Thoracic aorta (tissue), 2 donors: Measurements from ENCODE around the gene ATP9A. TPM values are rescaled to one million over a fixed set of nuclear protein-coding genes. Genes with fewer than 3 reads are reported as not detected.

ENCODE experiments used
- ATAC-seq: fragments of 150-250 bp; one replicate; pipeline ENCODE4 v1.8.0; 2017; ENCODE audit warnings: low read depth; ENCODE audit not compliant: insufficient number of reproducible peaks, low FRiP score
- DNase-seq: peaks from one replicate; pipeline ENCODE4 v3.0.0-alpha.2; 2020; ENCODE audit warnings: low spot score
- H3K27ac ChIP-seq, 2 donors: fragments of 200-600 bp; sonication (generic); 1 replicate in 1 of 2; 2 replicates in 1 of 2; pipeline ENCODE4 v1.5.1; 2016; ENCODE audit warnings: mild to moderate bottlenecking in 2 of 2, moderate library complexity in 2 of 2
- H3K27me3 ChIP-seq: fragments of 200-600 bp; sonication (generic); replicated peaks from 2 replicates; pipeline ENCODE4 v1.6.0; 2016; ENCODE audit warnings: mild to moderate bottlenecking; ENCODE audit not compliant: insufficient read depth
- H3K36me3 ChIP-seq: fragments of 200-600 bp; sonication (generic); one replicate; pipeline ENCODE4 v1.5.1; 2016
- H3K4me1 ChIP-seq, 2 donors: fragments of 200-600 bp; sonication (generic); 1 replicate in 1 of 2; 2 replicates in 1 of 2; pipeline versions ENCODE4 v1.5.1 to v1.6.0; 2016; ENCODE audit warnings: low read depth in 2 of 2, mild to moderate bottlenecking in 1 of 2; ENCODE audit not compliant: control insufficient read depth in 1 of 2
- H3K4me3 ChIP-seq: fragments of 200-600 bp; sonication (generic); 2 replicates; pipeline ENCODE4 v1.5.1; 2016; ENCODE audit warnings: mild to moderate bottlenecking
- H3K9me3 ChIP-seq: fragments of 200-600 bp; sonication (generic); 2 replicates; pipeline ENCODE4 v1.5.1; 2016
- total RNA-seq, 2 donors: library from RNA; depleted of rRNA; stranded (reverse); fragments of >200 nt; gene quantifications; one replicate each; pipeline versions ENCODE4 v1.1.0 to v1.2.3, GENCODE V29; 2016
- TF ChIP-seq, protein P1 (sequence below): fragments of 200-600 bp; sonication (generic); IDR thresholded peaks from one replicate; pipeline ENCODE4 v1.5.1; 2019; ENCODE audit warnings: antibody characterized with exemption

ATP9A gene
- total RNA-seq, 2 donors from 2014 or later = 54.4 TPM

DNA sequence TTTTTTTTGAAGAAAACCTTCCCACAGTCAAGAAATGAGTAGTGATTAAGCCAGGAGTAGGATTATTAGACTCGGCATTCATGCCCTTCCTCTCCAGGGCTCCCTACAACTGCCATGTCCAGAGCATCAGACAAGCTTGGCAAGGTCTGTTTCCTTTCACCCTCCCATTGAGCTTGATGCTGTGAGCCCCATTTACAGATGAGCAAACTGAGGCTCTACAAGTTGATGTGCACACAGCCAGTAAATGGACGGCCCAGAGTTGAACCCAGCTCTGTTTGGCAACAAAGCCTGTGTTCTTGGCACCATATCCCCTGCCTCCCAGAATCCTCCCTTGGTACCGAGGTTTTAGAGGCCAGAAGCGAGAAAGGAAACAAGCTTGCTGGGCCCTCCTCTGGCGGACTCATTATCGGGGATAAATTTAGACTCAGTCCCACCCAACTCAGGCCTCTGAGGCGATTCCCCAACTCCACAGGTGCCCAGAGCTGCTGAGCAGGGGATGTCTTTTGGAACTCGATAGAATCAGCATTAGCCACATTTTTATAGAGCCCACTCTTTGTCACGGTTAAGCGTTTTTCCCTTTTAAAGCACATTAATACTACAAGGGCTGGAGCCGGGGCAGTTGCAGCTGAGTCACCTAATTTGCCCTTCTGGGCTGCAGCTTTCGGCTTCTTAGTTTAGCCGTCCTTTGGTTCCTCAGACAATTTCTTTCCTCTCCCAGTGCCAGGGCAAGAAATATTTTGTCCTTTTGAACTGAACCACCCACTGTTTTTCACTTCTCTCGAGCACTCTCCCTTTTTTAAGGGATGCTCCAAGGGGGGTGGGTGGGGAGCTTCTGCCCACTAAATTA, 202.7 kb downstream of the ATP9A start:
- H3K4me1 ChIP-seq = peaks cover 13 to 61% of the 10 kb centered on the region in 2 donors
- TF ChIP-seq, protein P1, sequence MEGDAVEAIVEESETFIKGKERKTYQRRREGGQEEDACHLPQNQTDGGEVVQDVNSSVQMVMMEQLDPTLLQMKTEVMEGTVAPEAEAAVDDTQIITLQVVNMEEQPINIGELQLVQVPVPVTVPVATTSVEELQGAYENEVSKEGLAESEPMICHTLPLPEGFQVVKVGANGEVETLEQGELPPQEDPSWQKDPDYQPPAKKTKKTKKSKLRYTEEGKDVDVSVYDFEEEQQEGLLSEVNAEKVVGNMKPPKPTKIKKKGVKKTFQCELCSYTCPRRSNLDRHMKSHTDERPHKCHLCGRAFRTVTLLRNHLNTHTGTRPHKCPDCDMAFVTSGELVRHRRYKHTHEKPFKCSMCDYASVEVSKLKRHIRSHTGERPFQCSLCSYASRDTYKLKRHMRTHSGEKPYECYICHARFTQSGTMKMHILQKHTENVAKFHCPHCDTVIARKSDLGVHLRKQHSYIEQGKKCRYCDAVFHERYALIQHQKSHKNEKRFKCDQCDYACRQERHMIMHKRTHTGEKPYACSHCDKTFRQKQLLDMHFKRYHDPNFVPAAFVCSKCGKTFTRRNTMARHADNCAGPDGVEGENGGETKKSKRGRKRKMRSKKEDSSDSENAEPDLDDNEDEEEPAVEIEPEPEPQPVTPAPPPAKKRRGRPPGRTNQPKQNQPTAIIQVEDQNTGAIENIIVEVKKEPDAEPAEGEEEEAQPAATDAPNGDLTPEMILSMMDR = no peak
- ATAC-seq (no peak), DNase-seq (no peak)
- H3K9me3 ChIP-seq = no peaks in the 10 kb centered on the region
- H3K4me3 ChIP-seq = peak overlapping the region; percentile 45
- H3K27ac ChIP-seq = peak overlapping the region; percentile 55 to 78
- H3K36me3 ChIP-seq = no peaks in the 10 kb centered on the region
- H3K27me3 ChIP-seq = no peaks in the 10 kb centered on the region

DNA sequence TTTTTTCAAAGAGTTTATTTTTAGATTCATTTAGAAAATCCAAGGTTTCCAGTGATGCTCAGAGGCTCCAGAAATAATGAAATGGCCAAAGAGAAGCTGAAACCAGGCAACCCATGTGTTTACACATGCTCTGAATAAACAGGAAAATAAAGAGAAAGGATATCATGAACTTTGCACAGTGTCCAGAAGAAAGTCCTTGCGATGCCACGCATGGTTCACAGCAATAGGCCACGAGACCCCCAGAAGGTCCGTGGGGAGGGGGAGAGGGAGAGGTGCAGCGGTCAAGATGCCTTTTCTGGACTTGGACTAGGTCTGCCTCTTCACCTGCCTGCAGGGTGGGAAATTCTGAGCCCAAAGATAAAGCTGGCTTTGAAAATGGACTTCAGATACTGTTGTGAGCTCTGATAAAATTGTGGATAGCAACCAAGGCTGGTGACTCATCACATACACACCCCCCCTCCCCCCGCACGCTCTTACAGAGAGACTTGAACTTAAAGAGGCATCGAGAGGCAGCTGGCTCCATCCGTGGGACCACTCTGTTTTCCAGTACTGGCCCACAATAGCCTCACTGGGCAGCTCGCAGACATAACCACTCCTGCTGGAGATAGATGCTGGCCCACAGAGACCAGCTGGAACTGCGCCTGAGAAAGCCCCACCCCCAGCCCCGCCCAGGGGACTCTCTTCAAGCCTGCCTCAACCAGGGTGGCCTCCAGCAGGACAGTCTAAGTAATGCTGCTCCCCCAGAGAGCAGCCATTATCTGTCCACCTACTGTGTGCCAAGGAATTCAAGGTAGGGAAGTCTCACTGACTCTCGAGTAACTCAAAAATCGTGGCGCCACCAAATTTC, 204.5 kb downstream of the ATP9A start:
- H3K4me3 ChIP-seq = peak overlapping the region; percentile 73
- ATAC-seq (peak; percentile 36), DNase-seq (peak; percentile 40)
- peak overlapping the region; percentile 81 to 86 for H3K27ac ChIP-seq
- no peaks in the 10 kb centered on the region for H3K9me3 ChIP-seq
- TF ChIP-seq, protein P1 = no peak
- H3K36me3 ChIP-seq = no peaks in the 10 kb centered on the region
- H3K27me3 ChIP-seq = no peaks in the 10 kb centered on the region
- peaks cover 13 to 59% of the 10 kb centered on the region in 2 donors for H3K4me1 ChIP-seq

DNA sequence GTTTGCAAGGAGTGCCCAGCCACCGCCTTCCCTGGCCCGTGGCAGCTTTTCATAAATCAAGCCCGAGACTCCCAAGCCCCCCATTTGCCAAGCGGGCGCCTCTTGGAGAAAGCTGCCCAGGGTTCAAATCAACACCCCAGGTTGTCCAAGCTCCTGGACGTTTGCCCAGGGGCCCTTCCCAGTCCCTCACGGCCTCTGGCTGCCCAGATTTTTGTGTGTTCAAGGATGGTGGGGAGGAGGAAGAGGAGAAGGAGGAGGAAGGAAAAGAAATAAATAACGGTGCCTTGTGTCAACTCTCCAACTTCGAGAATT, 205.1 kb downstream of the ATP9A start:
- Histone ChIP-seq H3K9me3 (no peaks in the 10 kb centered on the region), H3K36me3 (no peaks in the 10 kb centered on the region), H3K27me3 (no peaks in the 10 kb centered on the region), H3K27ac (peak overlapping the region; percentile 81 to 86), H3K4me3 (peak overlapping the region; percentile 73), H3K4me1 (peaks cover 13 to 59% of the 10 kb centered on the region in 2 donors)
- no peak for DNase-seq
- no peak for ATAC-seq
- TF ChIP-seq, protein P1 = no peak

DNA sequence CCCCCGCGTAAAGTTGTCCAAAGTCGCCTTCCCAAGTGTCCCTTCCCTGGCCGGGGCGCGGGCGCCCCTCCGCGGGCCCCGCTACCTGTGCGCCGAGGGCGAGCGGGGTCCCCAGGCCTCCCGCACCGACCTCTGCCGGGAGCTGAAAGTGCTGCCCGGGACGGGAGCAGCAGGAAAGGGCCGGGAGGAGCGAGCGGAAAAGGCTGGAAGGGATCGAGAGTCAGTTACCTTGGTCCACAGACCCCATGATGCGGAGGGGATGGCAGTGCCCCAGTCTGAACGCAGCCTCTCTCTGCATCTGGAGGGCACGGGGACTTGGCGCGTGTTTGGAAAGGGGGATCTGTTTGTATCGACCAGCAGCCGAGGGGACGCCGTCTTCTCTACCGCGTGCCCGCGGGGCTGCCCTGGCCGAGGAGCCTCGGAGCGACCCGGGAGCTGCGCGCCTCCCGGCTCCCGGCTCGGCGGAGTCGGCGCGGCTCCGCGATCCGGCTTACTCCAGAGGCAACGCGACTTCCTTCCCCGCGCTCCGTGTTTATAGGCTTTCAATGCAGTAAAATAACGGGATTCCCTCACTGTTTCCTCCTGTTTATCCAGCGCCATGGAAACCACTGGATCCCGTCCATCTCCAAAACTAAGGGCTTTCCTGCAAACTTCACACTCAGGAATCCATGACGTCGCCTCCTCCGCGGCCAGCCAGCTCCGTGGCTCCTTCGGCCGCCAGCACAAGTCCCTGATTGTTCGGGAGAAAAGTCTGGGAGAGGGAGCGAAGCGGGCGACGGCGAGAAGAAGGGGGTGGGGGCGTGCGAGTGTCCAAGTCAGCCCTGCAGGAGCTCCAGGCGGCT, 205.6 kb downstream of the ATP9A start:
- peak; percentile 80 for ATAC-seq
- peaks cover 13 to 59% of the 10 kb centered on the region in 2 donors for H3K4me1 ChIP-seq
- H3K4me3 ChIP-seq = peak overlapping the region; percentile 73

More for the DNA sequence above, 205.6 kb downstream of the ATP9A start:
- Histone ChIP-seq H3K27ac (peak overlapping the region; percentile 81 to 86), H3K27me3 (no peaks in the 10 kb centered on the region), H3K9me3 (no peaks in the 10 kb centered on the region), H3K36me3 (no peaks in the 10 kb centered on the region)
- peak; percentile 71 for DNase-seq
- TF ChIP-seq, protein P1 = no peak
